ENCODE measurements around the gene CLIC3. TPM values are rescaled to one million over a fixed set of nuclear protein-coding genes. Genes with fewer than 3 reads are reported as not detected.

CLIC3 gene
- total and polyA plus RNA-seq, 2 experiments from 2014 or later = 37.7 to 98.9 TPM

GRCh38 chr9:136958898-136959850, 37.2 kb downstream of the CLIC3 start:
- no peak overlapping the region for H3K4me3 ChIP-seq
- no peaks in the 10 kb centered on the region for H3K4me1 ChIP-seq (ENCODE audit: insufficient read depth)
- H3K79me2 ChIP-seq (ENCODE audit: insufficient read depth) = no peaks in the 10 kb centered on the region
- no peaks in the 10 kb centered on the region for H3K27me3 ChIP-seq (replicated peaks; ENCODE audit: insufficient read depth)
- 85 to 86% methylated on average over 26 to 27 of the region's 28 CpGs for whole genome bisulfite sequencing, 2 experiments (ENCODE audit: low coverage in 1 of 2, low lambda C conversion rate in 2 of 2, missing lambda C conversion rate in 2 of 2)
- H3F3A ChIP-seq (ENCODE audit: insufficient read depth) = no peaks in the 10 kb centered on the region
- no peak overlapping the region for H2AFZ ChIP-seq
- TF ChIP-seq EZH2phosphoT487 (IDR thresholded peaks at IDR 0.05; ENCODE audit: insufficient read depth, low read depth) = no peak
- TF ChIP-seq EZH2 (IDR thresholded peaks at IDR 0.05; ENCODE audit: insufficient read depth, poor library complexity, severe bottlenecking) = no peak
- no peak for DNase-seq
- H3K27ac ChIP-seq = no peak overlapping the region
- in situ Hi-C loops (cut with MboI) = no loop called here
- no peak overlapping the region for H3K9ac ChIP-seq
- H3K9me2 ChIP-seq (ENCODE audit: insufficient read depth) = no peaks in the 10 kb centered on the region
- H3K4me2 ChIP-seq (ENCODE audit: unreplicated experiment) = no peak overlapping the region
- H3K9me3 ChIP-seq (ENCODE audit: low read depth) = no peaks in the 10 kb centered on the region
- H3K36me3 ChIP-seq (ENCODE audit: low read depth) = no peaks in the 10 kb centered on the region
- no peaks in the 10 kb centered on the region for H4K20me1 ChIP-seq (ENCODE audit: insufficient read depth)

- no peak overlapping the region for H3K27ac ChIP-seq
- WGBS, 2 experiments (ENCODE audit: low coverage in 1 of 2, low lambda C conversion rate in 2 of 2, missing lambda C conversion rate in 2 of 2) = 85 to 92% methylated on average over 7 of the region's 7 CpGs
- H4K20me1 ChIP-seq (ENCODE audit: insufficient read depth) = no peaks in the 10 kb centered on the region
- H2AFZ ChIP-seq = no peak overlapping the region
- H3F3A ChIP-seq (ENCODE audit: insufficient read depth) = no peaks in the 10 kb centered on the region
- no peaks in the 10 kb centered on the region for H3K36me3 ChIP-seq (ENCODE audit: low read depth)
- TF ChIP-seq EZH2phosphoT487 (IDR thresholded peaks at IDR 0.05; ENCODE audit: insufficient read depth, low read depth) (no peak), EZH2 (IDR thresholded peaks at IDR 0.05; ENCODE audit: insufficient read depth, poor library complexity, severe bottlenecking) (no peak)
- H3K9me3 ChIP-seq (ENCODE audit: low read depth) = no peaks in the 10 kb centered on the region
- in situ Hi-C loops (cut with MboI) = no loop called here
- H3K9me2 ChIP-seq (ENCODE audit: insufficient read depth) = no peaks in the 10 kb centered on the region
- DNase-seq = no peak
- H3K9ac ChIP-seq = no peak overlapping the region
- H3K4me1 ChIP-seq (ENCODE audit: insufficient read depth) = no peaks in the 10 kb centered on the region
- no peaks in the 10 kb centered on the region for H3K79me2 ChIP-seq (ENCODE audit: insufficient read depth)
- H3K4me2 ChIP-seq (ENCODE audit: unreplicated experiment) = no peak overlapping the region
- H3K4me3 ChIP-seq = no peak overlapping the region
- H3K27me3 ChIP-seq (replicated peaks; ENCODE audit: insufficient read depth) = no peaks in the 10 kb centered on the region; the same call in 1 of the 2 replicates
These were observed 37.9 kb downstream of the CLIC3 start for GRCh38 chr9:136958473-136958872.

- H3K4me1 ChIP-seq (ENCODE audit: insufficient read depth) = no peaks in the 10 kb centered on the region
- no peak overlapping the region for H3K27ac ChIP-seq
- H3K4me2 ChIP-seq (ENCODE audit: unreplicated experiment) = no peak overlapping the region
- no peak overlapping the region for H3K4me3 ChIP-seq
- in situ Hi-C loops (cut with MboI) = no loop called here
- no peak for DNase-seq
- H3K9ac ChIP-seq = no peak overlapping the region
- no peaks in the 10 kb centered on the region for H3K36me3 ChIP-seq (ENCODE audit: low read depth)
- H3F3A ChIP-seq (ENCODE audit: insufficient read depth) = no peaks in the 10 kb centered on the region
- no peaks in the 10 kb centered on the region for H3K9me3 ChIP-seq (ENCODE audit: low read depth)
- H2AFZ ChIP-seq = no peak overlapping the region
- no peaks in the 10 kb centered on the region for H3K79me2 ChIP-seq (ENCODE audit: insufficient read depth)
- no peaks in the 10 kb centered on the region; the same call in 1 of the 2 replicates for H3K27me3 ChIP-seq (replicated peaks; ENCODE audit: insufficient read depth)
- H3K9me2 ChIP-seq (ENCODE audit: insufficient read depth) = no peaks in the 10 kb centered on the region
- 82 to 83% methylated on average over 6 of the region's 6 CpGs for WGBS, 2 experiments (ENCODE audit: low coverage in 1 of 2, low lambda C conversion rate in 2 of 2, missing lambda C conversion rate in 2 of 2)
- H4K20me1 ChIP-seq (ENCODE audit: insufficient read depth) = no peaks in the 10 kb centered on the region
- TF ChIP-seq EZH2phosphoT487 (IDR thresholded peaks at IDR 0.05; ENCODE audit: insufficient read depth, low read depth) (no peak), EZH2 (IDR thresholded peaks at IDR 0.05; ENCODE audit: insufficient read depth, poor library complexity, severe bottlenecking) (no peak)
These were observed 38.5 kb downstream of the CLIC3 start for GRCh38 chr9:136957901-136958300.

GRCh38 chr9:136957461-136957860, 38.9 kb downstream of the CLIC3 start:
- H3K36me3 ChIP-seq (ENCODE audit: low read depth) = no peaks in the 10 kb centered on the region
- WGBS, 2 experiments (ENCODE audit: low coverage in 1 of 2, low lambda C conversion rate in 2 of 2, missing lambda C conversion rate in 2 of 2) = 77% methylated on average over 1 of the region's 1 CpG; no CpG with 5 or more reads in 1 of the 2 experiments
- no peak overlapping the region for H3K4me2 ChIP-seq (ENCODE audit: unreplicated experiment)
- no peaks in the 10 kb centered on the region for H4K20me1 ChIP-seq (ENCODE audit: insufficient read depth)
- H3K4me1 ChIP-seq (ENCODE audit: insufficient read depth) = no peaks in the 10 kb centered on the region
- no peak for DNase-seq
- no peak overlapping the region for H3K27ac ChIP-seq
- no peaks in the 10 kb centered on the region for H3K79me2 ChIP-seq (ENCODE audit: insufficient read depth)
- H2AFZ ChIP-seq = no peak overlapping the region
- no peaks in the 10 kb centered on the region for H3K9me3 ChIP-seq (ENCODE audit: low read depth)
- no peak for TF ChIP-seq EZH2 (IDR thresholded peaks at IDR 0.05; ENCODE audit: insufficient read depth, poor library complexity, severe bottlenecking)
- no peak for TF ChIP-seq EZH2phosphoT487 (IDR thresholded peaks at IDR 0.05; ENCODE audit: insufficient read depth, low read depth)
- H3K27me3 ChIP-seq (replicated peaks; ENCODE audit: insufficient read depth) = no peaks in the 10 kb centered on the region; the same call in 1 of the 2 replicates
- no peaks in the 10 kb centered on the region for H3K9me2 ChIP-seq (ENCODE audit: insufficient read depth)
- H3K9ac ChIP-seq = no peak overlapping the region
- no peaks in the 10 kb centered on the region for H3F3A ChIP-seq (ENCODE audit: insufficient read depth)
- H3K4me3 ChIP-seq = no peak overlapping the region
- in situ Hi-C loops (cut with MboI) = no loop called here
